Measurements from ENCODE around the gene DLGAP1. TPM values are rescaled to one million over a fixed set of nuclear protein-coding genes. Genes with fewer than 3 reads are reported as not detected.

DLGAP1 gene
- total RNA-seq, 1 experiment from 2014 or later = 23.0 TPM

GRCh38 chr18:4119813-4120212, 335.3 kb downstream of the DLGAP1 start:
- ChIA-PET POLR2A (interaction anchor here (1.2 kb wide), 1 partner anchor 11 kb away, joined by 4 read pairs; no protein-coding TSS in a partner anchor), CTCF (interaction anchor here (1.0 to 4.1 kb wide), 8 partner anchors 9 to 937 kb away, joined by 3 to 48 read pairs (median 4); no protein-coding TSS in a partner anchor)
- ATAC-seq = no peak
- Mint-ChIP-seq H3K27ac (peak overlapping the region; percentile 88), H3K27me3 (ENCODE audit: low read depth) (no peaks in the 10 kb centered on the region), H3K36me3 (peaks cover 14% of the 10 kb centered on the region), H3K9me3 (peaks cover 13% of the 10 kb centered on the region), H3K4me1 (peaks cover 85% of the 10 kb centered on the region), H3K4me3 (peak overlapping the region; percentile 40)
- no peak for DNase-seq (ENCODE audit: low spot score)
- TF ChIP-seq, protein P1, sequence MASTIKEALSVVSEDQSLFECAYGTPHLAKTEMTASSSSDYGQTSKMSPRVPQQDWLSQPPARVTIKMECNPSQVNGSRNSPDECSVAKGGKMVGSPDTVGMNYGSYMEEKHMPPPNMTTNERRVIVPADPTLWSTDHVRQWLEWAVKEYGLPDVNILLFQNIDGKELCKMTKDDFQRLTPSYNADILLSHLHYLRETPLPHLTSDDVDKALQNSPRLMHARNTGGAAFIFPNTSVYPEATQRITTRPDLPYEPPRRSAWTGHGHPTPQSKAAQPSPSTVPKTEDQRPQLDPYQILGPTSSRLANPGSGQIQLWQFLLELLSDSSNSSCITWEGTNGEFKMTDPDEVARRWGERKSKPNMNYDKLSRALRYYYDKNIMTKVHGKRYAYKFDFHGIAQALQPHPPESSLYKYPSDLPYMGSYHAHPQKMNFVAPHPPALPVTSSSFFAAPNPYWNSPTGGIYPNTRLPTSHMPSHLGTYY (CRISPR knock-in tag; IDR thresholded peaks at IDR 0.05) = no peak
- TF ChIP-seq ZNF425 (CRISPR knock-in tag; conservative IDR thresholded peaks at IDR 0.05) (no peak), NR1H2 (CRISPR knock-in tag; IDR thresholded peaks at IDR 0.05) (no peak), GRHL2 (CRISPR knock-in tag; IDR thresholded peaks at IDR 0.05; ENCODE audit: insufficient replicate concordance, severe bottlenecking) (no peak), MYBL2 (CRISPR knock-in tag; IDR thresholded peaks at IDR 0.05) (no peak), ZNF423 (CRISPR knock-in tag; IDR thresholded peaks at IDR 0.05) (no peak), ATF1 (CRISPR knock-in tag; IDR thresholded peaks at IDR 0.05) (no peak), ZSCAN18 (CRISPR knock-in tag; IDR thresholded peaks at IDR 0.05) (no peak), ZNF317 (CRISPR knock-in tag; IDR thresholded peaks at IDR 0.05; ENCODE audit: borderline replicate concordance, low read depth) (no peak), ZNF396 (CRISPR knock-in tag; IDR thresholded peaks at IDR 0.05; ENCODE audit: borderline replicate concordance) (no peak), RELA (CRISPR knock-in tag; IDR thresholded peaks at IDR 0.05; ENCODE audit: borderline replicate concordance) (no peak), ZNF219 (CRISPR knock-in tag; IDR thresholded peaks at IDR 0.05; ENCODE audit: borderline replicate concordance) (no peak), E2F5 (CRISPR knock-in tag; IDR thresholded peaks at IDR 0.05) (no peak)
- TF ChIP-seq, protein P2, sequence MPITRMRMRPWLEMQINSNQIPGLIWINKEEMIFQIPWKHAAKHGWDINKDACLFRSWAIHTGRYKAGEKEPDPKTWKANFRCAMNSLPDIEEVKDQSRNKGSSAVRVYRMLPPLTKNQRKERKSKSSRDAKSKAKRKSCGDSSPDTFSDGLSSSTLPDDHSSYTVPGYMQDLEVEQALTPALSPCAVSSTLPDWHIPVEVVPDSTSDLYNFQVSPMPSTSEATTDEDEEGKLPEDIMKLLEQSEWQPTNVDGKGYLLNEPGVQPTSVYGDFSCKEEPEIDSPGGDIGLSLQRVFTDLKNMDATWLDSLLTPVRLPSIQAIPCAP (CRISPR knock-in tag; IDR thresholded peaks at IDR 0.05) = no peak
- TF ChIP-seq, protein P3, sequence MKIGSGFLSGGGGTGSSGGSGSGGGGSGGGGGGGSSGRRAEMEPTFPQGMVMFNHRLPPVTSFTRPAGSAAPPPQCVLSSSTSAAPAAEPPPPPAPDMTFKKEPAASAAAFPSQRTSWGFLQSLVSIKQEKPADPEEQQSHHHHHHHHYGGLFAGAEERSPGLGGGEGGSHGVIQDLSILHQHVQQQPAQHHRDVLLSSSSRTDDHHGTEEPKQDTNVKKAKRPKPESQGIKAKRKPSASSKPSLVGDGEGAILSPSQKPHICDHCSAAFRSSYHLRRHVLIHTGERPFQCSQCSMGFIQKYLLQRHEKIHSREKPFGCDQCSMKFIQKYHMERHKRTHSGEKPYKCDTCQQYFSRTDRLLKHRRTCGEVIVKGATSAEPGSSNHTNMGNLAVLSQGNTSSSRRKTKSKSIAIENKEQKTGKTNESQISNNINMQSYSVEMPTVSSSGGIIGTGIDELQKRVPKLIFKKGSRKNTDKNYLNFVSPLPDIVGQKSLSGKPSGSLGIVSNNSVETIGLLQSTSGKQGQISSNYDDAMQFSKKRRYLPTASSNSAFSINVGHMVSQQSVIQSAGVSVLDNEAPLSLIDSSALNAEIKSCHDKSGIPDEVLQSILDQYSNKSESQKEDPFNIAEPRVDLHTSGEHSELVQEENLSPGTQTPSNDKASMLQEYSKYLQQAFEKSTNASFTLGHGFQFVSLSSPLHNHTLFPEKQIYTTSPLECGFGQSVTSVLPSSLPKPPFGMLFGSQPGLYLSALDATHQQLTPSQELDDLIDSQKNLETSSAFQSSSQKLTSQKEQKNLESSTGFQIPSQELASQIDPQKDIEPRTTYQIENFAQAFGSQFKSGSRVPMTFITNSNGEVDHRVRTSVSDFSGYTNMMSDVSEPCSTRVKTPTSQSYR (CRISPR knock-in tag; IDR thresholded peaks at IDR 0.05) = no peak
- TF ChIP-seq, protein P4, sequence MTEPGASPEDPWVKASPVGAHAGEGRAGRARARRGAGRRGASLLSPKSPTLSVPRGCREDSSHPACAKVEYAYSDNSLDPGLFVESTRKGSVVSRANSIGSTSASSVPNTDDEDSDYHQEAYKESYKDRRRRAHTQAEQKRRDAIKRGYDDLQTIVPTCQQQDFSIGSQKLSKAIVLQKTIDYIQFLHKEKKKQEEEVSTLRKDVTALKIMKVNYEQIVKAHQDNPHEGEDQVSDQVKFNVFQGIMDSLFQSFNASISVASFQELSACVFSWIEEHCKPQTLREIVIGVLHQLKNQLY (CRISPR knock-in tag; IDR thresholded peaks at IDR 0.05) = no peak
- TF ChIP-seq, protein P5, sequence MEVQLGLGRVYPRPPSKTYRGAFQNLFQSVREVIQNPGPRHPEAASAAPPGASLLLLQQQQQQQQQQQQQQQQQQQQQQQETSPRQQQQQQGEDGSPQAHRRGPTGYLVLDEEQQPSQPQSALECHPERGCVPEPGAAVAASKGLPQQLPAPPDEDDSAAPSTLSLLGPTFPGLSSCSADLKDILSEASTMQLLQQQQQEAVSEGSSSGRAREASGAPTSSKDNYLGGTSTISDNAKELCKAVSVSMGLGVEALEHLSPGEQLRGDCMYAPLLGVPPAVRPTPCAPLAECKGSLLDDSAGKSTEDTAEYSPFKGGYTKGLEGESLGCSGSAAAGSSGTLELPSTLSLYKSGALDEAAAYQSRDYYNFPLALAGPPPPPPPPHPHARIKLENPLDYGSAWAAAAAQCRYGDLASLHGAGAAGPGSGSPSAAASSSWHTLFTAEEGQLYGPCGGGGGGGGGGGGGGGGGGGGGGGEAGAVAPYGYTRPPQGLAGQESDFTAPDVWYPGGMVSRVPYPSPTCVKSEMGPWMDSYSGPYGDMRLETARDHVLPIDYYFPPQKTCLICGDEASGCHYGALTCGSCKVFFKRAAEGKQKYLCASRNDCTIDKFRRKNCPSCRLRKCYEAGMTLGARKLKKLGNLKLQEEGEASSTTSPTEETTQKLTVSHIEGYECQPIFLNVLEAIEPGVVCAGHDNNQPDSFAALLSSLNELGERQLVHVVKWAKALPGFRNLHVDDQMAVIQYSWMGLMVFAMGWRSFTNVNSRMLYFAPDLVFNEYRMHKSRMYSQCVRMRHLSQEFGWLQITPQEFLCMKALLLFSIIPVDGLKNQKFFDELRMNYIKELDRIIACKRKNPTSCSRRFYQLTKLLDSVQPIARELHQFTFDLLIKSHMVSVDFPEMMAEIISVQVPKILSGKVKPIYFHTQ (CRISPR knock-in tag; IDR thresholded peaks at IDR 0.05) = no peak

Measured in WTC11 (cell line).